K562 (cell line): Measurements from ENCODE around the gene MTMR4. TPM values are rescaled to one million over a fixed set of nuclear protein-coding genes. Genes with fewer than 3 reads are reported as not detected.

Source experiments
- ATAC-seq: fragments of 200-7000 bp; cut with Tn5 transposase; 3 replicates; pipeline ENCODE4 v1.9.1; 2020; ENCODE audit warnings: moderate library complexity
- BruUV-seq: library from RNA; stranded (reverse); fragments of 400-500 nt; replicated peaks from 2 replicates; lab custom pipeline; 2021; lab: Mats Ljungman, UMichigan
- CTCF ChIA-PET: fragments of 300-600 bp; formaldehyde crosslinking; extraction: SDS; loops from one replicate; lab custom pipeline; 2021; ENCODE audit warnings: low intra/inter-chr PET ratio; lab: Yijun Ruan, JAX
- POLR2A ChIA-PET: fragments of 300-600, 350-650 bp; sonication (Branson Sonifier 250); formaldehyde crosslinking; extraction: SDS; loops from one replicate; lab custom pipeline; 2021; ENCODE audit warnings: antibody characterized with exemption, inconsistent platforms; lab: Yijun Ruan, JAX
- DNase-seq, 4 experiments: peaks; one replicate each; pipeline versions ENCODE4 v3.0.0 to v3.0.0-alpha.2; 2011 to 2018; ENCODE audit warnings: low spot score in 3 of 4, mixed read lengths in 3 of 4; ENCODE audit errors: extremely low read depth in 1 of 4
- FAIRE-seq: peaks from 2 replicates; lab custom pipeline; 2011; peaks lifted over from hg19 to GRCh38; lab: Jason Lieb, UNC
- H2AFZ ChIP-seq: 2 replicates; pipeline ENCODE4 v1.6.0; 2011; ENCODE audit warnings: low read depth, low read length, control low read depth, inconsistent platforms
- H3K27ac ChIP-seq: fragments of 200-600 bp; 3 replicates; pipeline ENCODE4 v1.8.0; 2011; ENCODE audit warnings: low read depth, mild to moderate bottlenecking, control low read depth, inconsistent platforms, low read length, moderate library complexity, mixed read lengths; ENCODE audit errors: extremely low read depth
- H3K27me3 ChIP-seq, 2 experiments: fragments of 300-600 bp in 1 of 2; 2 replicates in 1 of 2; 3 replicates in 1 of 2; pipeline versions ENCODE4 v1.6.0 to v1.8.0; 2011; ENCODE audit warnings: inconsistent platforms in 2 of 2, low read length in 2 of 2, mild to moderate bottlenecking in 1 of 2, mixed read lengths in 1 of 2, moderate library complexity in 1 of 2; ENCODE audit not compliant: control insufficient read depth in 2 of 2, insufficient read depth in 2 of 2
- H3K36me3 ChIP-seq: fragments of 300-600 bp; 3 replicates; pipeline ENCODE4 v1.8.0; 2011; ENCODE audit warnings: mild to moderate bottlenecking, low read length, inconsistent platforms; ENCODE audit not compliant: control insufficient read depth, insufficient read depth
- H3K4me1 ChIP-seq, 2 experiments: fragments of 200-600 bp in 1 of 2; replicated peaks in 1 of 2; 2 replicates in 1 of 2; 3 replicates in 1 of 2; pipeline versions ENCODE4 v1.5.1 to v1.8.0; 2011; ENCODE audit warnings: inconsistent platforms in 2 of 2, low read length in 2 of 2, mild to moderate bottlenecking in 1 of 2, mixed read lengths in 1 of 2, moderate library complexity in 1 of 2; ENCODE audit not compliant: control insufficient read depth in 2 of 2, insufficient read depth in 2 of 2
- H3K4me2 ChIP-seq: 2 replicates; pipeline ENCODE4 v1.6.1; 2011; ENCODE audit warnings: low read length, control low read depth, inconsistent platforms, mixed read lengths; ENCODE audit not compliant: insufficient read depth
- H3K4me3 ChIP-seq: fragments of 200-600 bp; sonication (generic), shearing (Covaris generic); 2 replicates; pipeline ENCODE4 v1.5.1; 2016; ENCODE audit warnings: control low read depth, inconsistent platforms
- H3K79me2 ChIP-seq: fragments of 200-600 bp; 3 replicates; pipeline ENCODE4 v1.8.0; 2011; ENCODE audit warnings: low read length, inconsistent platforms; ENCODE audit not compliant: control insufficient read depth, insufficient read depth
- H3K9ac ChIP-seq, 2 experiments: 2 replicates each; pipeline versions ENCODE4 v1.6.0 to v1.6.1; 2011; ENCODE audit warnings: low read depth in 2 of 2, low read length in 2 of 2, control low read depth in 1 of 2, inconsistent platforms in 1 of 2, mild to moderate bottlenecking in 1 of 2, mixed read lengths in 1 of 2; ENCODE audit not compliant: insufficient read depth in 1 of 2
- H3K9me1 ChIP-seq: one replicate; pipeline ENCODE4 v1.6.0; 2011; ENCODE audit warnings: inconsistent platforms, mild to moderate bottlenecking, low read length, moderate library complexity; ENCODE audit not compliant: control insufficient read depth, insufficient read depth
- H3K9me3 ChIP-seq: replicated peaks from 2 replicates; pipeline ENCODE4 v1.5.1; 2011; ENCODE audit warnings: low read depth, low read length, inconsistent platforms; ENCODE audit not compliant: control insufficient read depth, insufficient read depth
- H4K20me1 ChIP-seq: replicated peaks from 2 replicates; pipeline ENCODE4 v1.6.1; 2011; ENCODE audit warnings: low read length, inconsistent platforms, mixed read lengths; ENCODE audit not compliant: control insufficient read depth, insufficient read depth
- CBFB ChIP-seq: sonication (generic); formaldehyde crosslinking; IDR thresholded peaks from 2 replicates; pipeline ENCODE4 v1.4.0; 2020; ENCODE audit warnings: mild to moderate bottlenecking, missing genetic modification reagents
- CHCHD3 ChIP-seq: fragments of 250-450 bp; sonication (Bioruptor Pico); IDR thresholded peaks from 2 replicates; pipeline ENCODE4 v2.1.2; 2022; ENCODE audit warnings: mild to moderate bottlenecking
- CXXC5 ChIP-seq: fragments of 250-450 bp; sonication (Bioruptor Pico); IDR thresholded peaks from 2 replicates; pipeline ENCODE4 v1.8.0; 2022; ENCODE audit warnings: inconsistent platforms, mild to moderate bottlenecking, moderate library complexity
- KAT8 ChIP-seq: fragments of 450-650 bp; IDR thresholded peaks from 2 replicates; pipeline ENCODE4 v1.6.1; 2016; ENCODE audit warnings: low read depth, mild to moderate bottlenecking
- KLF13 ChIP-seq: fragments of 450-650 bp; IDR thresholded peaks from 2 replicates; pipeline ENCODE4 v1.6.1; 2016; ENCODE audit warnings: missing genetic modification characterization, low read depth, mild to moderate bottlenecking, missing compliant biosample characterization, moderate library complexity, borderline replicate concordance
- NR0B1 ChIP-seq: fragments of 450-650 bp; IDR thresholded peaks from one replicate; pipeline ENCODE4 v1.6.1; 2018; ENCODE audit warnings: mild to moderate bottlenecking, moderate library complexity; ENCODE audit not compliant: partially characterized antibody
- OTX1 ChIP-seq: fragments of 450-650 bp; formaldehyde crosslinking; IDR thresholded peaks from 2 replicates; pipeline ENCODE4 v1.4.0; 2022; ENCODE audit warnings: mild to moderate bottlenecking
- PHF21A ChIP-seq: fragments of 450-650 bp; IDR thresholded peaks from 2 replicates; pipeline ENCODE4 v1.6.1; 2017; ENCODE audit warnings: low read depth, borderline replicate concordance
- PML ChIP-seq: IDR thresholded peaks from 2 replicates; pipeline ENCODE4 v1.6.1; 2012; ENCODE audit warnings: low read length, inconsistent platforms
- POLR2G ChIP-seq: fragments of 200-400 bp; formaldehyde crosslinking; IDR thresholded peaks from 2 replicates; pipeline ENCODE4 v1.6.1; 2017; ENCODE audit warnings: low read depth, mild to moderate bottlenecking, antibody characterized with exemption, low read length, moderate library complexity
- RHOXF2B ChIP-seq: fragments of 250-450 bp; sonication (Bioruptor Pico); conservative IDR thresholded peaks from 2 replicates; pipeline ENCODE4 v1.5.1; 2021
- SRSF1 ChIP-seq: fragments of 200-400 bp; formaldehyde crosslinking; IDR thresholded peaks from 2 replicates; pipeline ENCODE4 v1.6.1; 2017; ENCODE audit warnings: mild to moderate bottlenecking, low read depth, low read length, moderate library complexity
- ZNF280A ChIP-seq: fragments of 450-650 bp; IDR thresholded peaks from 2 replicates; pipeline ENCODE4 v1.6.1; 2018; ENCODE audit warnings: mild to moderate bottlenecking, low read depth; ENCODE audit not compliant: partially characterized antibody
- WGBS: fragments of 100-300 bp; shearing (Covaris generic); methylation state at CpG from one replicate; pipeline ENCODE4 v1.1.6; 2016; ENCODE audit warnings: low coverage, mixed read lengths; ENCODE audit not compliant: insufficient coverage; ENCODE audit errors: missing lambda C conversion rate; 5-methylcytosine and 5-hydroxymethylcytosine counted together
- in situ Hi-C: fragments of 300-500 bp; cut with MboI; formaldehyde crosslinking; loops from 4 replicates; pipeline ENCODE4 v1.15.0; 2018; ENCODE audit warnings: inconsistent platforms, mixed read lengths
- intact Hi-C: fragments of 100-400 bp; cut with micrococcal nuclease; formaldehyde crosslinking; loops from 2 replicates; pipeline ENCODE4 v1.14.2; 2022
- polyA plus RNA-seq, 8 experiments: library from polyadenylated mRNA; depleted of rRNA in 4 of 8; stranded (reverse) in 5 of 8; unstranded in 3 of 8; fragments of >200 nt; fragmentation: Nextera tagmentation in 2 of 8; fragmentation: Illumina TruSeq in 1 of 8; extraction: Ambion mirVana in 2 of 8; extraction: Trizol in 1 of 8; gene quantifications; 2 replicates each; pipeline versions ENCODE4 v1.2.1 to v1.2.3, GENCODE V29; 2011 to 2014; ENCODE audit warnings: inconsistent platforms in 1 of 8, missing spikeins in 1 of 8
- total RNA-seq, 7 experiments: library from RNA; depleted of rRNA in 6 of 7; stranded (reverse); fragments of >200 nt in 6 of 7; fragmentation: Illumina TruSeq in 2 of 7; extraction: Trizol in 2 of 7; gene quantifications; 2 replicates each; pipeline versions ENCODE4 v1.2.1 to v1.2.3, GENCODE V29; 2011 to 2021; ENCODE audit warnings: low replicate concordance in 1 of 7
- TF ChIP-seq, protein P1 (sequence below): sonication (generic); formaldehyde crosslinking; IDR thresholded peaks from 2 replicates; pipeline ENCODE4 v1.4.0; 2020; ENCODE audit warnings: mild to moderate bottlenecking, missing genetic modification reagents
- TF ChIP-seq, protein P2 (sequence below): sonication (generic); formaldehyde crosslinking; IDR thresholded peaks from 2 replicates; pipeline ENCODE4 v1.8.1; 2023; ENCODE audit warnings: mild to moderate bottlenecking, missing genetic modification reagents

Gene MTMR4
- total and polyA plus RNA-seq, 9 of the 15 experiments (the other 6 are each of a cell fraction or from before 2014, with no cell fraction given) = 8.8 to 45.7 (median 28.7) TPM

DNA sequence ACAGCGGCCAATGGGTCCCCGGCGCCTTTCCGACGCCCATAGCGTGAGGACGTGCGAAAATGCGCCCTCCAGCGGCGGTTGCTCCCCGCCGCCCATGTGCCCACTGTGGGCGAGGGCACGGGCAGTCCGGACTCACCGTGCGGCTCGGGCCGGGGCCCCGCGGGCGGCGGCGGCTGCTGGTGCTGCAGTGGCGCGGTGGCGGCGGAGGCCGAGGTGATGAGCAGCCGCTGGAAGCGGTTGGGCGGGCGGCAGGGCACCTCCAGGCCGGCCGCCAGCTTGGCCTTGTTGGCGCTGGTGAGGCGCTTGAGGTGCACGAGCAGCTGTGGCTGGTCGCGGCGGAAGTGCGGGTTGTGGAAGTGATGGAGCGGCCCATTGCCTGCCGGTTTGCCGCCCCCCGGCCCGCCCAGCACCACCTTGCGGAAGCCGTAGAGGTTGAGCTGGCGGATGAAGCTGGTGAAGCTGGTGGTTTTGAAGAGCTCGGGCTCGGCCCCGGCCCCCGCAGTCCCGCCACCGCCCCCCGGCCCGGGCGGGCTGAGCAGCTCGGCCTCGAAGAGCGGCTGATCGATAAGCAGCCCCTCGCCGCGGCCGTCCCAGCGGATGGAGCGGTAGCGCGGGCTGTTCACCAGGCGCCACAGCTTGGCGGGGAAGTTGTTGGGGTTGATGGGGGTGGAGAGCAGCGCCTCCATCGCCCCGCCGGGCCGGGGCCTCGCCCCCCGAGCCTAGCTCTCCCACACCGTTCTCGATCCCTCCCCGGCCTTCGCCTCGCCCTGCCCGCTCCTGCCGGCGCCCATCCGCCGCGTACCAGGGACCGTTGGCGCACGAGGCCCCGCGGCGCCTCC lies 26.6 kb downstream of the MTMR4 start, which contains the start of gene HSF5:
Gene HSF5, minus strand, starts transcription at position 820 of the 839 bp plus-strand sequence. Its CDS starts 134 bp downstream, at position 686.
- intact Hi-C loops = no loop called here
- Histone ChIP-seq H3K4me3 (no peak within 1 kb of the TSS), H4K20me1 (peaks cover 1% of the 10 kb centered on the region; the same call in 1 of the 2 replicates), H3K27ac (no peak within 1 kb of the TSS), H3K79me2 (no peaks in the 10 kb centered on the region), H3K27me3 (no peaks in the 10 kb centered on the region), H3K4me2 (no peak within 1 kb of the TSS), H3K9ac (no peak within 1 kb of the TSS), H3K36me3 (peaks cover 41% of the 10 kb centered on the region), H3K9me3 (no peaks in the 10 kb centered on the region), H2AFZ (no peak within 1 kb of the TSS), H3K4me1 (peaks cover 4 to 8% of the 10 kb centered on the region in 2 experiments; a peak in 3 of 5 replicates), H3K9me1 (no peaks in the 10 kb centered on the region)
- no TSS peak for BruUV-seq
- 97% methylated on average over 30 of the region's 98 CpGs for WGBS
- ChIA-PET POLR2A (no interaction called here), CTCF (no interaction called here)
- in situ Hi-C loops = no loop called here
- no peak for ATAC-seq
- no peak for FAIRE-seq
- DNase-seq = no peak
- TF ChIP-seq CBFB = no peak
- TF ChIP-seq NR0B1 = no peak
- TF ChIP-seq, protein P1, sequence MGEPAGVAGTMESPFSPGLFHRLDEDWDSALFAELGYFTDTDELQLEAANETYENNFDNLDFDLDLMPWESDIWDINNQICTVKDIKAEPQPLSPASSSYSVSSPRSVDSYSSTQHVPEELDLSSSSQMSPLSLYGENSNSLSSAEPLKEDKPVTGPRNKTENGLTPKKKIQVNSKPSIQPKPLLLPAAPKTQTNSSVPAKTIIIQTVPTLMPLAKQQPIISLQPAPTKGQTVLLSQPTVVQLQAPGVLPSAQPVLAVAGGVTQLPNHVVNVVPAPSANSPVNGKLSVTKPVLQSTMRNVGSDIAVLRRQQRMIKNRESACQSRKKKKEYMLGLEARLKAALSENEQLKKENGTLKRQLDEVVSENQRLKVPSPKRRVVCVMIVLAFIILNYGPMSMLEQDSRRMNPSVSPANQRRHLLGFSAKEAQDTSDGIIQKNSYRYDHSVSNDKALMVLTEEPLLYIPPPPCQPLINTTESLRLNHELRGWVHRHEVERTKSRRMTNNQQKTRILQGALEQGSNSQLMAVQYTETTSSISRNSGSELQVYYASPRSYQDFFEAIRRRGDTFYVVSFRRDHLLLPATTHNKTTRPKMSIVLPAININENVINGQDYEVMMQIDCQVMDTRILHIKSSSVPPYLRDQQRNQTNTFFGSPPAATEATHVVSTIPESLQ (CRISPR knock-in tag) = no peak
- no peak for TF ChIP-seq RHOXF2B (CRISPR knock-in tag)
- TF ChIP-seq CXXC5 = no peak
- no peak for TF ChIP-seq KAT8
- TF ChIP-seq PHF21A = no peak
- TF ChIP-seq ZNF280A = no peak
- no peak for TF ChIP-seq PML
- TF ChIP-seq, protein P2, sequence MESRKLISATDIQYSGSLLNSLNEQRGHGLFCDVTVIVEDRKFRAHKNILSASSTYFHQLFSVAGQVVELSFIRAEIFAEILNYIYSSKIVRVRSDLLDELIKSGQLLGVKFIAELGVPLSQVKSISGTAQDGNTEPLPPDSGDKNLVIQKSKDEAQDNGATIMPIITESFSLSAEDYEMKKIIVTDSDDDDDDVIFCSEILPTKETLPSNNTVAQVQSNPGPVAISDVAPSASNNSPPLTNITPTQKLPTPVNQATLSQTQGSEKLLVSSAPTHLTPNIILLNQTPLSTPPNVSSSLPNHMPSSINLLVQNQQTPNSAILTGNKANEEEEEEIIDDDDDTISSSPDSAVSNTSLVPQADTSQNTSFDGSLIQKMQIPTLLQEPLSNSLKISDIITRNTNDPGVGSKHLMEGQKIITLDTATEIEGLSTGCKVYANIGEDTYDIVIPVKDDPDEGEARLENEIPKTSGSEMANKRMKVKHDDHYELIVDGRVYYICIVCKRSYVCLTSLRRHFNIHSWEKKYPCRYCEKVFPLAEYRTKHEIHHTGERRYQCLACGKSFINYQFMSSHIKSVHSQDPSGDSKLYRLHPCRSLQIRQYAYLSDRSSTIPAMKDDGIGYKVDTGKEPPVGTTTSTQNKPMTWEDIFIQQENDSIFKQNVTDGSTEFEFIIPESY (CRISPR knock-in tag) = peak; percentile 68
- TF ChIP-seq KLF13 (tag) = no peak
- no peak for TF ChIP-seq CHCHD3 (CRISPR knock-in tag)
- no peak for TF ChIP-seq OTX1 (CRISPR knock-in tag)
- no peak for TF ChIP-seq SRSF1
- peak; percentile 32; the same call in 1 of the 2 replicates for TF ChIP-seq POLR2G
